Neural cell (in vitro differentiated cells): ENCODE results near the gene SLC9A3. TPM values are rescaled to one million over a fixed set of nuclear protein-coding genes. Genes with fewer than 3 reads are reported as not detected.

ENCODE experiments used
- H2AFZ ChIP-seq: fragments of 200-600, 300-800 bp; sonication (generic), shearing (Covaris generic); 2 replicates; pipeline ENCODE4 v1.6.0; 2014; ENCODE audit warnings: low read depth, mild to moderate bottlenecking, antibody characterized with exemption, low read length, moderate library complexity
- H3F3A ChIP-seq: fragments of 200-600 bp; shearing (Covaris generic); 2 replicates; pipeline ENCODE4 v1.6.1; 2016; ENCODE audit warnings: mild to moderate bottlenecking, moderate library complexity, mixed read lengths, antibody characterized with exemption, low read length; ENCODE audit not compliant: insufficient read depth, poor library complexity, severe bottlenecking
- H3K27ac ChIP-seq: fragments of 200-600, 300-800 bp; sonication (generic), shearing (Covaris generic); 2 replicates; pipeline ENCODE4 v1.5.1; 2014; ENCODE audit warnings: mild to moderate bottlenecking, low read length, moderate library complexity
- H3K27me3 ChIP-seq: fragments of 300-800, 200-600 bp; sonication (generic), shearing (Covaris generic); 2 replicates; pipeline ENCODE4 v1.6.0; 2014; ENCODE audit warnings: mild to moderate bottlenecking, low read depth, low read length, moderate library complexity; ENCODE audit not compliant: insufficient read depth
- H3K36me3 ChIP-seq: fragments of 300-800, 200-600 bp; sonication (generic), shearing (Covaris generic); 2 replicates; pipeline ENCODE4 v1.5.1; 2014; ENCODE audit warnings: mild to moderate bottlenecking, antibody characterized with exemption, low read length, moderate library complexity; ENCODE audit not compliant: insufficient read depth
- H3K4me2 ChIP-seq: fragments of 300-800, 200-600 bp; sonication (generic), shearing (Covaris generic); 2 replicates; pipeline ENCODE4 v1.6.0; 2014; ENCODE audit warnings: mild to moderate bottlenecking, low read length
- H3K4me3 ChIP-seq: fragments of 300-800, 200-600 bp; sonication (generic), shearing (Covaris generic); 2 replicates; pipeline ENCODE4 v1.5.1; 2014; ENCODE audit warnings: mild to moderate bottlenecking, low read length, moderate library complexity
- H3K79me2 ChIP-seq: fragments of 200-600 bp; shearing (Covaris generic); replicated peaks from 2 replicates; pipeline ENCODE4 v1.6.0; 2014; ENCODE audit warnings: mild to moderate bottlenecking, low read length, moderate library complexity; ENCODE audit not compliant: insufficient read depth
- H3K9ac ChIP-seq: fragments of 300-800, 200-600 bp; sonication (generic), shearing (Covaris generic); 2 replicates; pipeline ENCODE4 v1.6.1; 2016; ENCODE audit warnings: mild to moderate bottlenecking, low read length, mixed read lengths
- H3K9me2 ChIP-seq: fragments of 200-600 bp; shearing (Covaris generic); 2 replicates; pipeline ENCODE4 v1.6.1; 2016; ENCODE audit warnings: mild to moderate bottlenecking, low read length, mixed read lengths; ENCODE audit not compliant: insufficient read depth
- H3K9me3 ChIP-seq: fragments of 200-600, 300-800 bp; sonication (generic), shearing (Covaris generic); 2 replicates; pipeline ENCODE4 v1.6.1; 2016; ENCODE audit warnings: mild to moderate bottlenecking, mixed run types, low read length, moderate library complexity, mixed read lengths
- H4K20me1 ChIP-seq: fragments of 200-600 bp; shearing (Covaris generic); 2 replicates; pipeline ENCODE4 v1.6.1; 2016; ENCODE audit warnings: mild to moderate bottlenecking, mixed run types; ENCODE audit not compliant: insufficient read depth
- EP300 ChIP-seq: fragments of 450-650 bp; conservative IDR thresholded peaks from 2 replicates; pipeline ENCODE4 v1.6.1; 2014; ENCODE audit warnings: antibody characterized with exemption, mild to moderate bottlenecking, moderate library complexity; ENCODE audit not compliant: poor library complexity, severe bottlenecking
- EZH2 ChIP-seq: fragments of 200-600, 300-800 bp; shearing (Covaris generic), sonication (generic); IDR thresholded peaks from 2 replicates; pipeline ENCODE4 v1.6.1; 2014; ENCODE audit warnings: antibody characterized with exemption, low read length, borderline replicate concordance, mild to moderate bottlenecking; ENCODE audit not compliant: insufficient read depth, poor library complexity, severe bottlenecking
- MXI1 ChIP-seq: fragments of 450-650 bp; conservative IDR thresholded peaks from 2 replicates; pipeline ENCODE4 v1.6.1; 2014; ENCODE audit warnings: antibody characterized with exemption, mild to moderate bottlenecking; ENCODE audit not compliant: poor library complexity, severe bottlenecking
- POLR2AphosphoS5 ChIP-seq: IDR thresholded peaks from 2 replicates; pipeline ENCODE4 v1.6.1; 2012
- RAD21 ChIP-seq: fragments of 450-650 bp; conservative IDR thresholded peaks from 2 replicates; pipeline ENCODE4 v1.6.1; 2014; ENCODE audit warnings: antibody characterized with exemption, mild to moderate bottlenecking, moderate library complexity
- SMC3 ChIP-seq: fragments of 450-650 bp; conservative IDR thresholded peaks from 2 replicates; pipeline ENCODE4 v1.6.1; 2014; ENCODE audit warnings: antibody characterized with exemption, mild to moderate bottlenecking, moderate library complexity; ENCODE audit not compliant: poor library complexity
- TAF1 ChIP-seq: IDR thresholded peaks from 2 replicates; pipeline ENCODE4 v1.6.1; 2012; ENCODE audit warnings: low read depth
- polyA plus RNA-seq: library from polyadenylated mRNA; depleted of rRNA; stranded (reverse); fragments of >200 nt; gene quantifications from 2 replicates; pipeline ENCODE4 v1.2.3, GENCODE V29; 2014
- TF ChIP-seq, protein P1 (sequence below): fragments of 450-650 bp; IDR thresholded peaks from 2 replicates; pipeline ENCODE4 v1.5.1; 2014; ENCODE audit warnings: antibody characterized with exemption, mild to moderate bottlenecking, moderate library complexity; ENCODE audit not compliant: poor library complexity, severe bottlenecking
- TF ChIP-seq, protein P2 (sequence below): IDR thresholded peaks from 2 replicates; pipeline ENCODE4 v1.6.1; 2012; ENCODE audit warnings: borderline replicate concordance

SLC9A3 gene
- polyA plus RNA-seq, 1 donor from 2014 or later = 4.0 TPM

DNA sequence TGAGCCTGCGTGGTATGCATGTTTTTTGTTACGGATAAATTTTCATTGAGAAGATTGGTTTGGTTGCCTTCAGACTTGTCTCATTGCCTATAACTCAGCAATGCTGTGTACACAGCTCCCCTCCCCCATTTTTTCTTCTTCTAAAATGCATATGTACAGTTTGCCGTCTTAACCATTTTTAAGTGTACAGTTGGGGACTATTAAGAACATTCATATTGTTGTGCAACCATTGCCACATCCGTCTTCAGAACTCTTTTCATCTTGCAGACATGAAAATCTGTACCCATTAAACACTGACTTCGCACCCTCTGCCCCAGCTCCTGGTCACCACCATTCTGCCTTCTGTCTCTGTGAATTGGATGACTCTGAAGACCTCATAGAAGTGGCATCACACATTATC is 75.1 kb downstream of the SLC9A3 start:
- Histone ChIP-seq H3K4me2 (no peak overlapping the region), H4K20me1 (no peaks in the 10 kb centered on the region), H3K27ac (no peak overlapping the region), H3K4me3 (no peak overlapping the region), H2AFZ (no peak overlapping the region), H3K36me3 (peaks cover 31% of the 10 kb centered on the region), H3K27me3 (no peaks in the 10 kb centered on the region), H3K9me2 (no peaks in the 10 kb centered on the region), H3K9me3 (peaks cover 8% of the 10 kb centered on the region), H3F3A (no peaks in the 10 kb centered on the region), H3K79me2 (peaks cover 14% of the 10 kb centered on the region), H3K9ac (no peak overlapping the region)
- TF ChIP-seq POLR2AphosphoS5 (no peak), EP300 (no peak), SMC3 (no peak), EZH2 (no peak), TAF1 (no peak), RAD21 (no peak), MXI1 (no peak)
- TF ChIP-seq, protein P1, sequence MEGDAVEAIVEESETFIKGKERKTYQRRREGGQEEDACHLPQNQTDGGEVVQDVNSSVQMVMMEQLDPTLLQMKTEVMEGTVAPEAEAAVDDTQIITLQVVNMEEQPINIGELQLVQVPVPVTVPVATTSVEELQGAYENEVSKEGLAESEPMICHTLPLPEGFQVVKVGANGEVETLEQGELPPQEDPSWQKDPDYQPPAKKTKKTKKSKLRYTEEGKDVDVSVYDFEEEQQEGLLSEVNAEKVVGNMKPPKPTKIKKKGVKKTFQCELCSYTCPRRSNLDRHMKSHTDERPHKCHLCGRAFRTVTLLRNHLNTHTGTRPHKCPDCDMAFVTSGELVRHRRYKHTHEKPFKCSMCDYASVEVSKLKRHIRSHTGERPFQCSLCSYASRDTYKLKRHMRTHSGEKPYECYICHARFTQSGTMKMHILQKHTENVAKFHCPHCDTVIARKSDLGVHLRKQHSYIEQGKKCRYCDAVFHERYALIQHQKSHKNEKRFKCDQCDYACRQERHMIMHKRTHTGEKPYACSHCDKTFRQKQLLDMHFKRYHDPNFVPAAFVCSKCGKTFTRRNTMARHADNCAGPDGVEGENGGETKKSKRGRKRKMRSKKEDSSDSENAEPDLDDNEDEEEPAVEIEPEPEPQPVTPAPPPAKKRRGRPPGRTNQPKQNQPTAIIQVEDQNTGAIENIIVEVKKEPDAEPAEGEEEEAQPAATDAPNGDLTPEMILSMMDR = no peak
- TF ChIP-seq, protein P2, sequence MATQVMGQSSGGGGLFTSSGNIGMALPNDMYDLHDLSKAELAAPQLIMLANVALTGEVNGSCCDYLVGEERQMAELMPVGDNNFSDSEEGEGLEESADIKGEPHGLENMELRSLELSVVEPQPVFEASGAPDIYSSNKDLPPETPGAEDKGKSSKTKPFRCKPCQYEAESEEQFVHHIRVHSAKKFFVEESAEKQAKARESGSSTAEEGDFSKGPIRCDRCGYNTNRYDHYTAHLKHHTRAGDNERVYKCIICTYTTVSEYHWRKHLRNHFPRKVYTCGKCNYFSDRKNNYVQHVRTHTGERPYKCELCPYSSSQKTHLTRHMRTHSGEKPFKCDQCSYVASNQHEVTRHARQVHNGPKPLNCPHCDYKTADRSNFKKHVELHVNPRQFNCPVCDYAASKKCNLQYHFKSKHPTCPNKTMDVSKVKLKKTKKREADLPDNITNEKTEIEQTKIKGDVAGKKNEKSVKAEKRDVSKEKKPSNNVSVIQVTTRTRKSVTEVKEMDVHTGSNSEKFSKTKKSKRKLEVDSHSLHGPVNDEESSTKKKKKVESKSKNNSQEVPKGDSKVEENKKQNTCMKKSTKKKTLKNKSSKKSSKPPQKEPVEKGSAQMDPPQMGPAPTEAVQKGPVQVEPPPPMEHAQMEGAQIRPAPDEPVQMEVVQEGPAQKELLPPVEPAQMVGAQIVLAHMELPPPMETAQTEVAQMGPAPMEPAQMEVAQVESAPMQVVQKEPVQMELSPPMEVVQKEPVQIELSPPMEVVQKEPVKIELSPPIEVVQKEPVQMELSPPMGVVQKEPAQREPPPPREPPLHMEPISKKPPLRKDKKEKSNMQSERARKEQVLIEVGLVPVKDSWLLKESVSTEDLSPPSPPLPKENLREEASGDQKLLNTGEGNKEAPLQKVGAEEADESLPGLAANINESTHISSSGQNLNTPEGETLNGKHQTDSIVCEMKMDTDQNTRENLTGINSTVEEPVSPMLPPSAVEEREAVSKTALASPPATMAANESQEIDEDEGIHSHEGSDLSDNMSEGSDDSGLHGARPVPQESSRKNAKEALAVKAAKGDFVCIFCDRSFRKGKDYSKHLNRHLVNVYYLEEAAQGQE = no peak

DNA sequence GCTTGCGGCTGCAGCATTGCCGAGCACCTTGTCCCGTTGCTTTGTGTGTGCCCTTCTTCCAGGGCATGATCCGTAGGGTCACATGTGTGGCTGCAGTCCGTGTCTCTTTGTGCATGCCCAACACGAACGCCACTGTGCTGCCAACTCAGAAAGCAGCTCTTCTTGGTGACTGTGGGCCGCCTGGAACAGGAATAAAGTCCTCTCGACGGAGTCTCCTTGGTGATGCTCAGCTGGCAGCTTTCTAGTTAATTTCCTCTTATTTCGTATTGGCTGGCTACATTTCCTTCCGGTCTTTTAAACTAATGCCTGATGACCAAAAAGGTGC is 75.5 kb downstream of the SLC9A3 start:
- H4K20me1 ChIP-seq = no peaks in the 10 kb centered on the region
- H3F3A ChIP-seq = no peaks in the 10 kb centered on the region
- H3K27ac ChIP-seq = no peak overlapping the region
- H3K36me3 ChIP-seq = peaks cover 31% of the 10 kb centered on the region
- no peaks in the 10 kb centered on the region for H3K27me3 ChIP-seq
- H3K4me3 ChIP-seq = no peak overlapping the region
- H3K9me3 ChIP-seq = peaks cover 8% of the 10 kb centered on the region
- H3K9ac ChIP-seq = no peak overlapping the region
- TF ChIP-seq EZH2 (no peak), EP300 (no peak), RAD21 (no peak), SMC3 (no peak), POLR2AphosphoS5 (no peak), TAF1 (no peak), MXI1 (no peak)
- TF ChIP-seq, protein P1 = no peak
- TF ChIP-seq, protein P2 = no peak
- H3K79me2 ChIP-seq = peaks cover 18% of the 10 kb centered on the region
- no peaks in the 10 kb centered on the region for H3K9me2 ChIP-seq
- no peak overlapping the region for H3K4me2 ChIP-seq
- no peak overlapping the region for H2AFZ ChIP-seq
